SK-N-DZ (cell line): ENCODE data around the gene CELF1.
"Not testable (repeated sequence)": the region's sequence is repeated elsewhere in the genome, so short reads cannot be mapped to it uniquely, and the experiment has no call there.

Experiments used
- DNase-seq: peaks from one replicate; pipeline ENCODE4 v3.0.0-alpha.2; 2015; ENCODE audit warnings: low spot score

Gene CELF1

DNA sequence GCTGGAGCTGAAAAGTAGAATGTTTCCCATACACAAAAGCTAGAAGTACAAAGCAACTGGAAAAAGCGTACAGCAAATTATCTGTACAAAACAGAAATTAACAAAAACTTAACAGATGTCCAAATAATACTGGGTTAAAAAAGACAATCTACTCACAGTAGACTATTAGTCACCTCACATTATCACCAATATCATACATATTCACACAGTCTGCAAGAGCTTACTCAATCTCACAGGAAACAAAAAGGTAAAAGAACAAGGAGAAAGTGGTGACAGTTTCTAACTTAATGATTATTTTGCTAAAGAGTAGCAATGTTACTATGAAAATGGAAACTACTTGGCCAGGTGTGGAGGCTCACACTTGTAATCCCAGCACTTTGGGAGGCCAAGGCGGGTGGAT is 11.9 kb downstream of the CELF1 start:
- no peak for DNase-seq

DNA sequence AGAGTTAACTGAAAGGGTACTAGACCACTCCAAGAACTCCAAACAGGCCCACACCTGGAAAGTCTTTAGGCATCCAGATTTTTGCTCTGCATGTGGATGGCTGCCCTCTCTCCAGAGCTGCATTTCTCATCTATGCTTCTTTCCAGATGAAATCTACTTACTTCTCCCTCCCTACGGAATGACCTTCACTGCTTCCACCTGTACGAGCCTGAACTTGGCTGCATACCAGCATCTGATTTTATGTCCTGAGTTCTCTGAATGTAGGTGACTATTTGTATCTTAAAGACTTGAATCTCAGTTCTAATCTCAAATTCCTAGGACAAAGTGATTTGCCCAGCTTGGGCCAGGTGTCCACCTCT is 13.3 kb downstream of the CELF1 start:
- no peak for DNase-seq

DNA sequence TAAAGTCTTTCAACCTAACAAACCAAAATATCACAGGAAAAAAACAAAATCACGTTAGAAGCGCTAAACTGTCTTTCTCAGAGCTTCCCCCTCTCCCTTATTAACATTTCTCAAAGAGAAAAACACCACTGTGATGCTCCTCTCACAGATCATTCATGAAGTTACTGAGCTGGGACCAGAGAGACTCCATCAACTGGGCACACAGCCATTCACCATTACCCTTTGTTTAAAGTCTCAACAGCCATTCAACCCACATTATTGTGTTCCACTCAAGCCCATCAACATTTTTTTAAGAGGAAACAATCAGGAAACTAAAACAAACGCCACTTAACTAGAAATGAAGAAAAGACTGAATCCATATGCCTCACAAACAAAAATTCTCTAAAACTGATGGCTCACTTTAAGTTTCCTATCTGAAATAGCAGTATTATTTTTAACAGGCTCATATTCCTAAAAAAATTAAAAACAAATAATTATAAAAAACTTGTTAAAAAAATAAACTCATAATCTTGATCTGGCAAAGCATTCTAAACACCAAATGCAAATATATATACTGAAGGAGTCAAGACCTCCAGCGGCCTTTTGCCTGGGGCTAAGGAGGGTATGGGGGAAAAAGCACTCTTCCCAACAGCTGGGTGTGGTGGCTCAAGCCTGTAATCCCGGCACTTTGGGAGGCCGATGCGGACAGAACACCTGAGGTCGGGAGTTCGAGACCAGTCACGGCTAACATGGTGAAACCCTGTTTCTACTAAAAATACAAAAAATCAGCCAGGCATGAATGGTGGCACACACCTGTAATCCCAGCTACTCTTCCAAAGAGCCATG is 14.0 kb downstream of the CELF1 start:
- DNase-seq: no peak

DNA sequence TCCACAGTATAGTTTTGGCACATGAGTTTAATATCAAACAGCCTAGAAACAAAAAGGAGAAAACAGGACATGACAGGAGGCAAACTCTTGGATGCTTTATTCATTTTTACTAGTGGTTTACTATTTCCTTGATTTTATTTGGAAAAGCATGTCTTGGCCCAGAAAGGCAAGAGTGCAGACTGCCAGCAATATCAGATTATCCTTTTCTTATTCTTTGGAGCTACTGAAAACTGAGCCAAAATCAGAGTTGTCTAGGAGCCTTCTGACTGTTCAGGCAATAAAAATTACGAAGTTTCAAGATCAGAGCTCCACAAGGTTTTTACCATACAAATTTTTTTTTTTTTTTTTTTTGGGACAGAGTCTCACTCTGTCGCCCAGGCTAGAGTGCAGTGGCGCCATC is 16.0 kb downstream of the CELF1 start:
- DNase-seq: no peak

DNA sequence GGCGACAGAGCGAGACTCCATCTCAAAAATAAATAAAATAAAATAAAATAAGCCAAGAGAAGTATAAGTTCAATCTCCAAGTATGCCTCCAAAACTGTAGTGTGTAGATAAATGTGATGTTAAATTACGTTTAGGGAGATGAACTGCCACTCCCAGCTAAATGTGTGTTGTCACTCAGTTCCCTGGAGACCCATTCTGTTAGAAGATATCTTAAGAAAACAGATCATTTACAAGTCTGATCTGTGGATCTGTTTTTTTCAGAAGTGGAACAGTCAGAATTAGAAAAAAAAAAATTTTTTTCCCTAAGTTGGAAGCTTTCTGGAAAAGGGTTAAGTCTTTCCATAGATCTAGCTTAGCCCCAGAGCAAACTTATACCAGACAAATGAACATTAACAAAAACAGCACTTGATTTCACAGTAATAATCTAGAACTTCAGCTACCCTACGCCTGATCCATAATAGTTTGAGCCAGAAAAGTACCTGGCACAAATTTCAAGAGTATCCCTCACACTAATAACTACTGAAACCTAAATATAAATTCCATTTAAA is 18.2 kb downstream of the CELF1 start:
- no peak for DNase-seq

DNA sequence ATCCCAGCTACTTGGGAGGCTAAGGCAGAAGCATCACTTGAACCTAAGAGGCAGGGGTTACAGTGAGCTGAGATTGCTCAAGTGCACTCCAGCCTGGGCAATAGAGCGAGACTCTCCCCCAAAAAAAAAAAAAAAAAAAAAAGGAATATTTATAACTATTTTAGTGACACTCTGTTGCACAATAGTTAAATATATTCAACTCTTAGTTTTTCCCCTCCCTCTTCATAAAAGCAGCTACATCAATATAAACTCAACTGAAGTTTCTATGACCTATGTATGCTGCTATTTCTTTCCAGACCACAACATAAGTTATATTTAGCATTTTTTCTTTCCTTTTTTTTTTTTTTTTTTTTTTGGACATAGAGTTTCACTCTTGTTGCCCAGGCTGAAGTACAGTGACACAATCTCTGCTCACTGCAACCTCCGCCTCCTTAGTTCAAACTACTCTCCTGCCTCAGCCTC is 19.2 kb downstream of the CELF1 start:
- no peak for DNase-seq

DNA sequence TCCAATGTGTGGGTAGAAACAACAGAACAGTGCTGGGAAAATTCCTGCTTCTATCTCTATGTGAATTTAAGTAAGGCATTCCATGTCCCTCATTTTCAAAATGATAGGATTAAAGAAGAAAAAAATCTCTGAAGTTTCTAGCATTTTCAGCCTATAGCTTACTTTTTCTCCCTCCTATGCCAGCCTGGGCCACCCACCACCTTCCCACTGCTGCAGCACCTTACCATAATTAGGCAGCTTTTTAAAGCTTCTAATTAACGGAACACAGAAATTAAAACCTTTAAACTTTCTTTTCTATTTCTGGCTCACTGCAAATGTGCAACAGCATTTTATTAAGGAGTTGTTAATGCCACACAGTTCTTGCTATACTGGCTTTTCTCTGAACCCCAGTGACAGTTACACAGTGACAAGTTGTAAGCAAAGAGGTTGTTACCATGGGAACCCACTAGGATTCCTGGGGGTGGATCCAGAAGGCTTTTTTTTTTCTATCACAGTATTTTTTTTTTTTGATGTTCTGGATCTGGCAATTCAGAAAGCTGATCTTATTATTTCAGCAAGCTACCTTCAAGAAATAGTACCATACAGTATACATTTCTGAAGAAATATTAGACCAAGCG is 20.2 kb downstream of the CELF1 start:
- no peak for DNase-seq

DNA sequence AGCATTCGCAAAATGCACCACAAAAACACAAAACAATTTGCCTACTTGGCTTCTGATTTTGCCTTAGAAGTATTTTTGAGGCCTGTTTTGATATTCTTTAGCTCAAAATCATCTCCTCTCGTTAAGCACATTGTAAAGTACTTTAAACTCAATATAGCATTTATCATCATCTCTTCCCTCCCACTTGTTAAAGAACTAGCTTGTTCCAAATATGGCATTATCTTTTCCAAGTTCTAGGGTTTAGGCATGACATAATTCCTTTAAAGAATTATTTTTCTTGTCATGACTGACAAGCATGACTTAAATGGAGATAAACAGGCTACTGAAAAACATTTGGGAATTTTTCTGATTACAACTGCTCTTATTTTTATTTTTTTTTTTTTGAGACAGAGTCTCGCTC is 21.3 kb downstream of the CELF1 start:
- DNase-seq: no peak

DNA sequence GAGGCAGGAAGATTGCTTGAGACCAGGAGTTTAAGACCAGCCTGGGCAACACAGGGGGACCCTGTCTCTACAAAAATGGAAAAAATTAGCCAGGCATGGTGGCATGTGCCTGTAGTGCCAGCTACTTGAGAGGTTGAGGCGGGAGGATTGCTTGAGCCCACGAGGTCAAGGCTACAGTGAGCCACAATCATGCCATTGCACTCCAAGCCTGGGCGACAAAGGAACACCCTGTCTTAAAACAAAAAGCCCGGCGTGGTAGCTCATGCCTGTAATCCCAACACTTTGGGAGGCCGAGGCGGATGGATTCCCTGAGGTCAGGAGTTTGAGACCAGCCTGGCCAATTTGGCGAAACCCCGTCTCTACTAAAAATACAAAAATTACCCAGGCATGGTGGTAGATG is 22.2 kb downstream of the CELF1 start:
- not testable (repeated sequence) for DNase-seq

DNA sequence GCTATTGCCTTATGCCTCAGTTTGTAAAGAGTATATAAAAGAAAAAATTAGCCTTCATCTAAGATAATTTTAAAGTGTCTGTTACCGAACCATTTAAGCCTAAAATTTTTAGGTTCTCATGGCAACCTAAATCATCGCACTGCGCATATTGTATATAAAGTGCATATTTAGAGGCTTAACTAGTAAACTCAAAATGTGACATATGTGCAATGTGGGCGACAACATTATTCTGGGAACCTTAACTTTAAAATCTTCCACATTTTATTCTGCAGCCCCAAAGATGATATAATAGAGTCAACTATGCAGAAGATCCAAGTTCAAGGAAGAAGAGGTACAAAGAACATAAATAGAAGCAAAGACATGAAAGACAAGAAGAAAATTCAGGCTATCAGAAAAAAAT is 23.0 kb downstream of the CELF1 start:
- no peak for DNase-seq

DNA sequence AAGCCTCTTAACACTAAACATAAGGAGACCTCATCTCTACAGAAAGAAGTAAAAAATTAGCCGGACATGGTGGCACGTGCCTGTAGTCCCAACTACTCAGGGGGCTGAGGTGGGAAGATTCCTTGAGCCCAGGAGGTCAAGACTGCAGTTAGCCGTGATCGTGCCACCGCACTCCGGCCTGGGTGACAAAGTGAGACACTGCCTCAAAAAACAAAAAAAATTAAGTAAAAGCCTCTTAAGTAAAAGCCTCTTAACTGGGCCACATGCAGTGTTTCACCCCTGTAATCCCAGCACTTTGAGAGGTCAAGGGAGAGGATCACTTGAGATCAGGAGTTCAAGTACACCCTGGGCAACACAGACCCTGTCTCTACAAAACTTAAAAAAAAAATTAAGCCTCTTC is 25.7 kb downstream of the CELF1 start:
- DNase-seq: no peak

DNA sequence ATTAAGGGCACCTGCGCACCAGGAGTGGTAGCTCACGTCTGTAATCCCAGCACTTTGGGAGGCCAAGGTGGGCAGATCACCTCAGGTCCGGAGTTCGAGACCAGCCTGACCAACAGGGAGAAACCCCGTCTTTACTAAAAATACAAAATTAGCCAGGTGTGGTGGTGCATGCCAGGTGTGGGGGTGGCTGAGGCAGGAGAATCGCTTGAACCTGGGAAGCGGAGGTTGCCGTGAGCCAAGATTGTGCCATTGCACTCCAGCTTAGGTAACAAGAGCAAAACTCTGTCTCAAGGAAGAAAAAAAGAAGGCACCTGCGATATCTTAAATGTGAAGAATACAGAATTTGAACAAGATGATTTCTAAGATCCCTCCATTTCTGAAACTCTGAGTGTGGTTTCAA is 26.9 kb downstream of the CELF1 start:
- DNase-seq: not testable (repeated sequence)

DNA sequence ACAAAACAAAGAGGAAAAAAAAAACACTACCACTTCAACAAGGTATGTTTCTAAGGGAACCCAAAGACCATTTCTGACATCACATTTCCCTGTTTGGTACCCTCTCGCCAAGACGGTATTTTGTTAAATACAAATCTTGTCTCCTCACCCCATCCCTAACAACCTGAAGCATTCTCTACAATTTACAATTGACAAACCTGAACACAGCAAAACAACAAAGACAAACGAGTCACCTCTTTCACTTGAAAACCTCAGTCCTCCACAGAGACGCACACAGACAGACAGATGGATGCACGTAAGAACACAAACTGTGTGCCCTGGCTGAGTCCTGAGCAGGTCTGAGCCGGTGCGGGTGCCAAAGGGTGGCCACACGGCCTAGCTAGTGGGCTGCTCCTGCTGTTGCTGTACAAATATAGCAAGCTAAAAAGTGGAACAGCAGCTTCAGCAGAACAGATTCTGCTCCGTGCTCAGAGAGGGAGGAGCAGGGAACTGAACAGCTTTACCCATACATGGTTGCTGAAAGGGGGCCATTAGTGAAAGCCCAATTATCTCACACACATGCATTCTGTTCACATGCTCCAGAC is 28.5 kb downstream of the CELF1 start:
- peak; percentile 40 for DNase-seq

DNA sequence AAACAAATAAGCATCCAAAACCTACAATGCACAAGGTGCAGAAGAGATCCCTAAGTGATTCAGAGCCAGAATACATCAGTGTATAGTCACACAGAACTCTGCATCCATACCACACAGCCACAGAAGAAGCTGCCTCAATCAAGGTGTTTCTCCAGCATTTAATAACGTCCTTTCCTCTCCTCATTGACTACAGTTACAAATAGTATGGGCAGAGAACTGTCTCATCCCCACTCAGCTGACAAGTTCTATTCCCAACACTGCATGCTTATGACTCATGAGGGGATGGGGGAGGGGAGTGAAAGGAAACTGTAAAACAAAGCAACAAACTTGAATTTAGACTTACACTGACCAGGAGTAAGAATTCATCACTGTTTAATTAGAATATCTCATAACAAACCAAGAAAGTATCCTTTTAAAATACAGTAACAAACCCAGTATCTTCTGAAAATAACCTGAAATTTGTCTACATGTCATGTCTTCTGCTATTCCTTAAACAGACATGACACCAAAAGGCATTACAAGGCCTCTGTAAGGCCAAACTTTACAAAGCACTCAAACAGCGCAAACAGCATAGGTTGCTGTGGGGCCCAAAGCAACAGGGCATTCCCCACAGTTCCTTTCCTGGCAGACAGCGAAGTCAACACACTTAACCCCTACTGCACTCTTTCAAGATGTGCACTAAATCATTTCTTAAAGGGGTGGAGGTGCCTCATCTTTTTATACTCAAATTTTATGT is 29.3 kb downstream of the CELF1 start:
- DNase-seq: no peak

DNA sequence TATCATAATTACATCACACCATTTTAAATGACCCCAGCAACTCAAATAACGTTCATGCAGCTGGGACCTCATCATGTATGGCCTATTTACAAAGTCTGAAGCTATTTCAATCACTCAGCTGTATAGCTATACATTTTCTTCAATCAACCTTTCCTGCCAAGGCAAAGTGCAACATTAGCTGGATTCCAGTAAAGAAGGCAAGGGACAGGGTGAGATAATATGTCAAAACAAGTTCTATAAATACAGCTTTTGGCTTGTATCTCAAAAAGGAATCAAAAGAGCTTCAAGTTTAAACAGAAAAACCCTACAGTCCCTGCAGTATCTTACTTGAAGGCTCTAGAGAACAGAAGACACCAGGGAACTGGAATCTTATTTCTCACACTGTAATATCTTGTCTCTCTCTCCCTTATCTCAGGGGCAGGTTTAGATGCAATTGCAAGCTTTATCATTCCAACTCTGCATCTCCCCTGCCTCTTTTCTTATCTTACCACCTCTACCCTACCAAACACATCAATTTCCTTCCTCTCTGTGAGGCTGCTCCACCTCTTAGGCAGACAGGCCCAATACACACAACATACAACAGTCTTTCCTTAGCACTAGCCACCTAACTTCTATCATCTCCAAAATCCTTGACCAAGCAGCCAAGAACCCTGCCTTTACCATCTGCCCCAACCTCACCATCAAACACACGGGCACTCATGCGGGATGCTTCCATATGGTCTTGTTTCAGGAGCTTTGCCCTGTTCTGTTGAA is 34.5 kb downstream of the CELF1 start:
- no peak for DNase-seq

DNA sequence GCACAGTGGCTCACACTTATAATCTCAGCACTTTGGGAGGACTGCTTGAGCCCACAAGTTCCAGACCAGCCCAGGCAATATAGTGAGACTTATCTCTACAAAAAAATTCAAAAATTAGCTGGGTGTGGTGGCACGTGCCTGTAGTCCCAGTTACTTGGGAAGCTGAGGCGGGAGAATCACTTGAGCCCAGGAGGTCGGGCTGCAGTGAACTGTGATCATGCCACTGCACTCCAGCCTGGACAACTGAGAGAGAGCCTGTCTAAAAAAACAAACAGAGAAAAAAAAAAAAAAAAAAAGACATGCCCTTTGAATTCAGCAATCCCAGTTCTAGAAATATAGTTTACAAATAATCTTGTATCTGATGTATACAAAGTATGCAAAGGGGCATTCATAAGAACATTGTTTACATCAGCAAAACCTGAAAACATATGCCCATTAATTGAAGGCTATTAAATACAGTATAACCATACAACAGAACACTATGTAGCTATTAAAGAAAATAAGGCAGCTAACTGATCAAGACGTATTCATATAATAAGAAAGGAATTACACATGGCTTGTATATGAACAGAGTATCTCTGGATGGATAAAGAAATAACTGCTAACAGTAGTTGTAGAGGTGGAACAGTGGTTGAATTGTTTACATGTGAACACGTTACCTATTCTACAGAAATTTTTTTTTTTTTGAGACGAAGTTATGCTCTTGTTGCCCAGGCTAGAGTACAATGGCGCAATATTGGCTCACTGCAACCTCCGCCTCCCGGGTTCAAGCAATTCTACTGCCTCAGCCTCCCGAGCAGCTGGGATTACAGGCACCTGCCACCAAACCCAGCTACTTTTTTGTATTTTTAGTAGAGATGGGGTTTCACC is 35.7 kb downstream of the CELF1 start:
- DNase-seq: no peak

DNA sequence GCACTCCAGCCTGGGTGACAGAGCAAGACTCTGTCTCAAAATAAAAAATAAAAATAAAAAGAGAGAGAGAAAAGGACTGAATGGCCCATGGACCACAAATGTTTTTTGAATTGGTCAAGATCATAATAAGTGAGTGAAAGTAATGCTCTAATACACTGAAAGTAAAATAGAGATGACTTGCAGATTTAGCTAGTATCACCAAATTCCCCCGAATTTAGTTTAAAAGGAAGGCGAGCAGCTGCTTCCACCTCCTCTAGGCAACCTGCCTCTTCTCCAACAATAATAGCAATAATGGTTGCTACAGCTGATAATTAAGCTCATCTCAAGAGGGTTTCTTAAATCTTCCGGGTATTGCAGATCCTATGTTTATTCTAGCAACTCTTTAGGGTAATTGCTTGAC is 36.8 kb downstream of the CELF1 start:
- no peak for DNase-seq

DNA sequence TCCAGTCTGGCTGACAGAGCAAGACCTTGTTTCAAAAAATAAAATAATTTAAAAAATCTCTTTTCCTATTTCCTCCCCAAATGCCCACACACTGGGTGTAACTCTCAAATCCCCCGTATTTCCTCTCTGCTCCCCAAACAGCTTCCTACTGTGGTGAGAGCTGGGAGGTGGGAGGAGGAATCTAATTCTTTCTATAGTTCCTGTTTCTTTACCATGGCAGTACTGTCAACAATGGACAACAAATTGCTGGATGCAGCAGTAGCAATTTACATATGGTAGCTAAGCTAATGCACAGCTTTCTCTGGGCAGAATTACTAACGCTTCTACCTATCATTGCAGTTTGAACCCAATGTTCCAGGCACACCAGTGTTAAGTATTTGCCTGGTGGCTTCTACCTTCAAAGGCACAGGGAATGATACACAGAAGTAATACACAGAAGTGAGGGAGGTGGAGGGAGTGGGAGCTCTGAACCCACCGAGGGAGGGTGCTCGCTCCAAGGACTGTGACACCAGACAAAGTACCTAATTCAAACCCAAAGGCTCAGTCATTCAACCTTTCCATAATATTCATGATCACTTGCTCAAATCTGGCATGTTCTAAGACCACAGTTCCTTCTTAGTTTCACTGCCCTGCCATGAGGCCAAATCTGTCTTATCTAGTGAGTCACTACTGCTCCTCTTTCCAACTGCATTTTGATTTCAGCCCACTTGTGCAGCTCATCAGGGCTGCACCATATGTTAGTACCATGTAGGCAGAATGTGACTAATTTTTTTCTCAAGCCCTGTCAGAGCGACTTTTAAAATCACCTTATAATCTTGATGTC is 37.9 kb downstream of the CELF1 start:
- DNase-seq: no peak

DNA sequence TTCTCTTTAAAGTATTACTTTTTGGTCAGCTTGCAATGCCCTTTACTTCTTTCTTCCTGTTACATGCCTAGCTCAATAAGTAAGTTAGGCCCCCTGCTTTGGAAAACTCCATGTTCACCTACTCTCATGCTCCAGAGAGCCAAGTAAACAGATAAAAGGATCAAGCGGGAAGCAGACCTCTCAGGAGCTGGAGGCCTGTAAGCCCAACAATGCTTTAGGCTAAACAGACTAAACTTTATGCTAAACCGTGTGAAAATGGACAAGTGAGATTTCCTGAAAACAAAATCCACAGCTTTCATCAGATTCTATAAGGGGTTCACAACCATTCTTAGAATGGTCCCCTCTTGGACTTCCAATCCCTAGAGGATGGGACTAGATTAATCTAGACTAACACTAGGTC is 40.2 kb downstream of the CELF1 start:
- DNase-seq: no peak
